GM18517 (cell line): ENCODE data around the gene SLC25A5.
A peak's percentile ranks its signal among the peaks of the same experiment; 100 is the strongest.
"Not testable (repeated sequence)": the region's sequence is repeated elsewhere in the genome, so short reads cannot be mapped to it uniquely, and the experiment has no call there.

Experiments used
- ATAC-seq: cut with Tn5 transposase; IDR thresholded peaks from one replicate; pipeline ENCODE4 v1.9.1; 2021; ENCODE audit warnings: mild to moderate bottlenecking, moderate library complexity; ENCODE audit not compliant: unreplicated experiment

The SLC25A5 gene

DNA sequence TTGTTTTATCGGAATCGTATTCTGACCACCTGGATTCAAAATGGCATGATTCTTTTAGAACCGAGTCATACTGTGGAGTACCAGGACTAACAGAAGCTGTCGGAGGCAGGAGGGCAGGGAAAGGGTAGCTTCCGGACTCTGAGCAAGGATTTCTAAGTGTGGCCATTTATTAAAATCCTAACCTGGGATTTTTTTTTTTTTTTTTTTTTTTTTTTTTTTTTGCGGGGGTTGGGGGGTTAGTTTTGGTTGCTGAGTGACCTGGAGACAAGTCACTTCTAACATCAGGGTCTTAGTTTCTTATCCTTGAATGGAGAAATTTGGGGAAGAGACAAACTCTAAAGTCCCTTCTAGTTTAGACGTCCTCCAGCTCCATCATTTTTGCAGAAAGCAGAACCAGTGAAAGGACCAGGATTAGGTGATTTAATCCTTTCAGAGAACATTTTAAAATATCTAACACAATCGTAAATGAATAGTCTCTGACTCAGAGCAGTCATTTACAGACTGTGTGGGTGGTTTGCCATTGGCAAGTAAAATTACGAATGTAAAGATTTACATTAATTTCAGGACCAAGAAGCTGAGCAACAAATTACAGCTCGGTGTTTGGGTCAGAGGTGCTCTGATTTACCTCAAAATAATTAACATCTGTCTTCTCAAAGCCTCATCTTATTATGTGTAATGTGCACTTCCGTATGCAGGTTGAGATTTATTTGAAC is 7.3 kb downstream of the SLC25A5 start:
- no peak for ATAC-seq

DNA sequence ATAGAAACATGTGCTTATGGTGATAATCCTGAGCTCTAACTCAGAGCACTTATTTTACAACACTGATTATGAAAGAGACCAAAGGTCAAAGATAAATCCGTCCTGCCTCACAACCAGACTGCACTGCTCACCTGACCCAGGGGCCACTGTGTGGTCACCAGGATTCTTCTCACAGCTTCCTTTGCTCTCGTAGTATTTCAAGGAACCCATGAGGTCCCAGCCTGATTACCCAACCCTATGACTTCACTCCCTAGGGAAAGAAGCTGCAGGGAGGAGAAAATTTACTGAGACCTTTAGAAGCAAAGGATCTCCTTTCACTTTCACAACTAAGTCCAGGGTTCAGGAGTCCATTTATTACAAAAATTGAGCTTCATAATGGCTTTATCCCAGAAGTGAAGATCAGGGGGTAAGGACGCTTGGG is 9.6 kb downstream of the SLC25A5 start:
- ATAC-seq: no peak

DNA sequence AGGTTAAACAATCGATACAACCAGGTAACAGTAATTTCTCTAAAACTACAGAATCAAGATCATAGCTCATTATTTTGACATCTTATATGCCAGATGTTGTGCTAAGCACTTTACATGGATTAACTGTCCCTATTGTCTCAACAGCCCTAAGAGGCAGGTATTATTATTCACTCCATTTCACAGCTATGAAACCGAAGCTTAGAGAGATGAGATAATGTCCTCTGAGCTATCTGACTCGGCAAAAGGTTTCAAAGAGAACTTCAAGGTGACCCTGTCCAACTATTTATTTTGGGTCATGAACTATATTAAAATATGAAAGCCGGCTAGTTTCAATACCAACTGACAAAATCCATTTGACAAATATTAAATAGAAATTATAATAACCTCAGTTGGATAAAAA is 10.3 kb downstream of the SLC25A5 start:
- ATAC-seq: no peak

- no peak for ATAC-seq
These were observed 11.6 kb downstream of the SLC25A5 start for GRCh38 chrX:119479845-119480244.

DNA sequence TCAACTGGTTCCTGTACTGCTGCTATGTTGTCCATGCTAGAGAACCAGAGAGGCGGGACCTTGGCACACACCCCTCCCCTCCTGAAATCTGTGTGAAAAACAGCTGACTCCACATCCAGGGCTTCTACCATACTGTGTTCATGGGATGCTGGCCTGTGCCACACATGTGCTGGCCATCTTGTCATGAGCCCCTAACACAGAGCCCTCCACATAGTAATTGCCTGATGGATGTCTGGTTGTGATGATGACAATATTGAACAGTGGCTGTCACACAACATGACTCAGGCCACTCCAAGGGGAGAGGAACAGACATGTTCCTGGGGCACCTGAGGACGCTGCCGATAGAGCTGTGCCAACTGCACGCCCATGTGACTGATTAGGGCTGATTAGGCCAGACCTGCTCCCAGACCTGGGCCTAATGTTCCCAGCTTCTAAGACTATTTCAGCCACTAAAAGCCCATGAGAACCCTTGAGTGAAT is 13.1 kb downstream of the SLC25A5 start:
- no peak for ATAC-seq

DNA sequence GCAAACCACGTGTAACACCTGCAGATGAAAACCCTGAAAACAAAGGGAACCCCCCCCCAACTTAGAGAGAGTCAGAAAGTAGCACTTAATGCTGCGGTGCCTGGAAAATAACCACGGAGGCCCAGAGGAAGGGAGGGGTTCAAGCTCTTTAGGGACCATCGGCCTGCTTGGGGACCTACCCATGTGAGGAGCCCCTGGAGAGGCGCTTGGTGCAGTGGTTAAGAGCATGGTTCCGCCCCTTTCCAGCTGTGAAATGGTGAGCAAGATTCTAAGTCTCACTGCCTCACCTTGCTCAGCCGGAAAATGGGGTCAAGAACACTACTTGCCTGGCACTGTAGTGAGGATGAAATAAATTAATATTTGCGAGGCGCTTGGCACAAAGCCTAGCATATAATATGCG is 13.8 kb downstream of the SLC25A5 start:
- ATAC-seq: no peak

- ATAC-seq: peak; percentile 77
These were observed 14.5 kb downstream of the SLC25A5 start for GRCh38 chrX:119482481-119483480.

DNA sequence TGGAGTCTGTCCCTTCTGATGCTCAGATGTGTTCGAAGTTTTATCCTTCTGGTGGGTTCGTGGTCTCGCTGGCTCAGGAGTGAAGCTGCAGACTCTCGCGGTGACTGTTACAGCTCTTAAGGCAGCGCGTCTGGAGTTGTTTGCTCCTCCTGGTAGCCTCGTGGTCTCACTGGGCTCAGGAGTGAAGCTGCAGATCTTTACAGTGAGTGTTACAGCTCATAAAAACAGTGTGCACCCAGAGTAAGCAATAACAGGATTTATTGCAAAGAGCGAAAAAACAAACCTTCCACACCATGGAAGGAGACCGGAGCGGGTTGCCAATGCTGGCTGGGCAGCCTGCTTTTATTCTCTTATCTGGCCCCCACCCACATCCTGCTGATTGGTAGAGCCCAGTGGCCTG is 18.5 kb downstream of the SLC25A5 start:
- no peak for ATAC-seq

DNA sequence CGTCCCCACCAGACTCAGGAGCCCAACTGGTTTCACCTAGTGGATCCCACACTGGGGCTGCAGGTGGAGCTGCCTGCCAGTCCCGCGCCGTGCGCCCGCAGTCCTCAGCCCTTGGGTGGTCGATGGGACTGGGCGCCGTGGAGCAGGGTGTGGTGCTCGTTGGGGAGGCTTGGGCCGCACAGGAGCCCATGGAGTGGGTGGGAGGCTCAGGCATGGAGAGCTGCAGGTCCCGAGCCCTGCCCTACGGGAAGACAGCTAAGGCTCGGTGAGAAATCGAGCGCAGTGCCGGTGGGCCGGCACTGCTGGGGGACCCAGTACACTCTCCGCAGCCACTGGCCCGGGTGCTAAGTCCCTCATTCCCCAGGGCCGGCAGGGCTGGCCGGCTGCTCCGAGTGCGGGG is 19.5 kb downstream of the SLC25A5 start:
- ATAC-seq: not testable (repeated sequence)

DNA sequence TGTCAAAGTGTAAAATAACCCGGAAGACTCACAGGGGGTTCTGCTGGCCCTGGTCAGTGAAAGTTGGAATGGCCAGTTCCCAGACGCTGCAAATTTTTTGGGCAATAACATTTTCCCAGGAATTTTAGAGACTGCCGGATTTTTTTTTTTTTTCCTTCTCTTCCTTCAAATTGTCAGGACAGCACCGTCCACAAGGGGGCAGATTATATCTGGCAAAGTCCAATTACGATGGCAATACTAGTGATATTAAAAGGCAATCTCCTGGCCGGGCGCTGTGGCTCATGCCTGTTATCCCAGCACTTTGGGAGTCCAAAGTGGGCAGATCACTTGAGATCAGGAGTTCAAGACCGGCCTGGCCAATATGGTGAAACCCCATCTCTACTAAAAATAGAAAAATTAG is 20.5 kb downstream of the SLC25A5 start:
- no peak for ATAC-seq

DNA sequence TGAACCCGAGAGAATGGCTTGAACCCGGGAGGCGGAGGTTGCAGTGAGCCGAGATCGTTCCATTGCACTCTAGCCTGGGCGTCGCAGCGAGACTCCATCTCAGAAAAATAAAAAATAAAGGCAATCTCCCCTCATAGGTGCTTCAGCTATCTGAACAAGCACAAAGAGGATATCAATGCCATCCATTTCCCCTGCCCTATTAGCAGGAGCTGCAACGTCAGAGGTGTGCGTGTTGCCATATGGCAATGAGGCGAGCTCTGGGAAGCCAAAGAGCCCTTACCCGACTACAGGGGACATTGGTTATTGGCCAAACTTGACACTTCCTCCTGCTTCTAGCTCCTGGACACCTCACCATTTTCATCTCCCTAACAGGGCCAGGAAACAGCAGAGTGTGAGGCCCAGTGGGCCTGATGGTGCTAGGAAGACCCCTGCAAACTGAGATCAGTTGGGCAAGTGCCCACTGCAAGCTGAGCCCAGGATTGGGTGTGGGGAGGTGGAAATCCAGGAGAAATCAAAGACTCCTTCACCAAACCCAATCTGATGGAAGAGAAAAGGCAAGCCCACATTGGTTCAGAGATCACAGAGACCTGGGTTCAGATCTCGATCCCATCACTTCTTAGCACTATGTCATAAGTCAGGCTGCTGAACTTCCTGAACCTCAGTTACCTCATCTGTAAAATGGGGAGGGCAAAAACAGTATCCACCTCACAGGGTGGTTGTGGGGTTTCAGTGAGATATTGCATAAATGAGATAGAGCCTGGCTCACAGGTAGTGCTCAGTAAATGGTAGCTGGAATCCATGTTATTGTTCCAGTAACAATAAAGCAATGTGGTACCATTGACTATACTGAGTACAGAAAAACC is 21.2 kb downstream of the SLC25A5 start:
- no peak for ATAC-seq

- ATAC-seq: no peak
These were observed 24.2 kb downstream of the SLC25A5 start for GRCh38 chrX:119492463-119492862.

- not testable (repeated sequence) for ATAC-seq
These were observed 25.7 kb downstream of the SLC25A5 start for GRCh38 chrX:119493851-119494495.

- ATAC-seq: no peak
These were observed 27.8 kb downstream of the SLC25A5 start for GRCh38 chrX:119495734-119496726.

GRCh38 chrX:119497185-119497584 is 28.9 kb downstream of the SLC25A5 start:
- no peak for ATAC-seq

DNA sequence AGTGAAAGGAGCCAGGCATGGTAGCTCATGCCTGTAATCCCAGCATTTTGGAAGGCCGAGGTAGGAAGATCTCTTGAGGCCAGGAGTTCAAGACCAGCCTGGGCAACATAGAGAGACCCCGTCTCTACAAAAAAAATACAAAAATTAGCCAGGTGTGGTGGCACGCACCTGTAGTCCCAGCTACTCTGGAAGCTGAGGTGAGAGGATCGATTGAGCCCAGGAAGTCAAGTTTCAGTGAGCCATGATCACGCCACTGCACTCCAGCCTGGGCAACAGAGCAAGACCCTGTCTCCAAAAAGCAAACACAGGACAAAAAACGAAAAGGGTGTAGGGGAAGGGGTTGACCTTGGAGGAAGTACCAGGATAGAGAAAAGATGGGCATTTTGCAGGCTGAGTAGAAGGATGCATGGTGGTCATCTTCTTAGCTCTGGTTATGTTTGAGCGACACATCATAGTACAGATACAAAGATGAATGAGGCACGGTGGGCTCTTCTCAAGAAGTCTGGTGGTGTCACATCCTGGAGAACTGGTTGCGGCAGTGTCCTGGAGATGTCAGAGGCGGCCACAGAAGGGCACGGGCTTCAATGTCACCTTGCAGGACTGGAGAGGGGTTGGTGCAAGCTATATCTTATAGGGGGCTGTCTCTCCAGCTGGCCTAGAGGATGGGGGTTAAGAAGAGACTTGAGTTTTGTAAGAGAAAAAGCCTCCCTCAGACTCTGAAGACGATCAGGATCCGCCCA is 32.0 kb downstream of the SLC25A5 start:
- no peak for ATAC-seq

- ATAC-seq: no peak
These were observed 33.4 kb downstream of the SLC25A5 start for GRCh38 chrX:119501511-119502148.
